GM21360 (cell line): ENCODE results near the gene EPO.

ENCODE experiments used
- ATAC-seq: cut with Tn5 transposase; IDR thresholded peaks from one replicate; pipeline ENCODE4 v1.9.1; 2021; ENCODE audit warnings: mild to moderate bottlenecking, moderate library complexity; ENCODE audit not compliant: unreplicated experiment

The EPO gene

GRCh38 chr7:100682991-100683658, 37.1 kb upstream of the EPO start:
- ATAC-seq: no peak

GRCh38 chr7:100683659-100684533, 36.4 kb upstream of the EPO start:
- no peak for ATAC-seq

GRCh38 chr7:100684534-100685042, 35.7 kb upstream of the EPO start:
- no peak for ATAC-seq

GRCh38 chr7:100685049-100685605, 35.1 kb upstream of the EPO start:
- ATAC-seq: no peak

DNA sequence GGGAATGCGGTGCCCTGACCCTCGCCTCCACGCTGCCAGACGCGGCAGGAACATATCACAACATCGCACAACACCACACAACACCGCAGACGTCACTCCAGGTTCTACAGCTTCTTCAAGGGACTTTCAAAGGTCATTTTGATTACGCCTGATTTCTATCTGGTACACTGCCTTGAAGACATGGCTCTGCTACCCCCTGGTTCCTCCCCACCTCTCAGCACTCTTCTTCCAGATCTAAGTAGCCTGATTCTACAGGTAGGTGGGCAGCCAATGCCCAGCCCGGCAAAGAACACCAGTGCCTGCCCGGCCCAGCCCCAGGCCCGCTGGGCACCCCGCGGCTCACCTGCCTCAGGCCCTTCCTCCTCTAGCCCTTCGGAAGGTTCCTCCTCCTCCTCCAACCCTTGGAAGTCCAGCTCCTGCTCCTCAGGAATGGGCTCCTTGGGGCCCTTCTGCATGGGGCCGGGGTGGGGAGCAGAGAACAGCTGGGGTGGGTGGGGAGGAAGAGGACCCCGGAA, 34.6 kb upstream of the EPO start:
- ATAC-seq: no peak

GRCh38 chr7:100686201-100686821, 34.0 kb upstream of the EPO start:
- no peak for ATAC-seq

GRCh38 chr7:100686822-100687211, 33.5 kb upstream of the EPO start:
- ATAC-seq: no peak

- ATAC-seq: no peak
These were observed 33.0 kb upstream of the EPO start for GRCh38 chr7:100687261-100687660.

DNA sequence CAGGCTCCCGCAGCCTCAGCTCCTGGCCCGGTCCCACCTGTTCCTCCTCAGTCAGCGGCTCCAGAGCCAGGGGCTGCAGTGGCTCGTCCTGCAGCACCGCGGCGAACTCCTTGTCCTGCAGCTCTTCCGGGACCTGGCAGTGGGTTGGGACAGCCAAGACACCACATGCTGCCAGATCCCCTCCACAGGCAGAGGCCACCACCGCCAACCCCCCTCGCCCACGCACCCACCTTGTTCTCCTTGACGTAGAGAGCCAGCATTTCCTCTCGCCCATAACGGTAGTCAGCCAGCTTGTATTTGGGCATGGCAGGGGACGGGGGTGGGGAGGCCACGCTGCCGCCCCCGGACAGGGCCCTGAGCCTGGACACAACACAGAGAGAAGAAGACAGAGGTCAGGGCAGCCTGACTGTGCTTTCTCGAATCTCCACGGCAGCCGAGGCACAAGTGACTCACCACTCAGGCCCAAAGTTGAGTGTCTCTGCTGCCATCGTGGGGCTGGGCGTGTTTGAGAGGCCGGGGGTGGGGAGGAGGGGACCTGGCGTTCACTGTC, 32.4 kb upstream of the EPO start:
- ATAC-seq: no peak

GRCh38 chr7:100688326-100688860, 31.9 kb upstream of the EPO start:
- ATAC-seq: no peak

- no peak for ATAC-seq
These were observed 30.8 kb upstream of the EPO start for GRCh38 chr7:100689230-100690135.

DNA sequence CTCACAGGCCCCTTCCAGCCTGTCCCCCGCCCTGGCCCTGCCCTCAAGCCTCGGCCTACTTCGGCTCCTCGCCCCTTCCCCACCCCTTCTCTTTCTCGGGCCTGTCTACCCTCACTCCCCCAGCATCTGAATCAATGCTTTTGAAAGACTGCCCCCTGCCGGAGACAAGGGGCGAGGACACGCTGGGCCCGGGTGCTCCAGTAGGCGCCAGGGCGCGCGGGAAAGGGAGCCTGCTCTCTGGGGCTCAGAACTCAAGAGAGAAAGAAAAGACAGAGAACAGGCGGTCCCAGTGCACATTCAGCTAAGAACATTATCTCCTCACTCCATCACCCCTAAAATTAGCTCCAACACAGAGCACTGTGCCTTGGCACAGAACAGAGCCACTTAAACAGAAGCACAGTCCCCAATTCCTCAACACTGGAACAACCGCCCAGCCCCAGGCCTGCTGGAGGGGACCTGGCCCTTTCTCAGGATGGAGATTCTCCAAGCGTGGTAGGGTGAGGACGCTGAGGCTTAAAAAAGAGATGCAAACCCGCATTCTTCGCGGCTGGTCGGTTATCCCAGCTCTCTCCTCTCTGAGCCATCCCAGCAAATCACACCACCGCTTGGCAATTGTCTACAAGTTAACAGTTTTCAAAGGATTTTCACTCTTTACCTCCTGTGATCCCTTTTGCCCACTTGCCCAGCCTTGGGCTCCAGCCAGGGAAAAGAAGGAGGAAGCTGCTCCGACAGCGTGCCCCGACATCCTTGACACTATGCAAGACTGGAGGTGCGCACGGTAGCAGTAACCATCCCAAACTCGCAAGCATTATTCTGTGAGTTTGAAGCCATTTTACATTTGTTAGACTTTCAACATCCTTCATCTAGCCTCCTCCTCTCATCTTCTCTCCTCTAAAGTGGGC, 28.3 kb upstream of the EPO start:
- no peak for ATAC-seq

DNA sequence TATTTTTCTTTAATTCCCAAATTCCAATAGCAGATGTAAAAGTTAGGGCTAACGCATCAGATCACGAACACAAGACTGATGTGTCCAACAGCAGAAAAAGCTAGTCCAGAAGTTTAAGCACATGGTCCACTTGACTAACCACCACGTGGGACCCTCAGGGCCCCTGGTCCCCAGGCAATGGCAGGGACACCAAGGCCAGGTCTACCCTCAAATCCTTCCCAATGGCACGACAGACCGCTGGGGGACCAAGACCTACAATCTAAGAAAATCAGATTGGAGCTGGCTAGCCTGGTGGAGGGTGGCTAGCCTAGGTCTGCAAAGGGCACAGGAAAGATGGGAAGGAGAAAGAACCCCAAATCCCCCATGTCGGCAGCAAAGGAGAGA, 27.7 kb upstream of the EPO start:
- no peak for ATAC-seq

DNA sequence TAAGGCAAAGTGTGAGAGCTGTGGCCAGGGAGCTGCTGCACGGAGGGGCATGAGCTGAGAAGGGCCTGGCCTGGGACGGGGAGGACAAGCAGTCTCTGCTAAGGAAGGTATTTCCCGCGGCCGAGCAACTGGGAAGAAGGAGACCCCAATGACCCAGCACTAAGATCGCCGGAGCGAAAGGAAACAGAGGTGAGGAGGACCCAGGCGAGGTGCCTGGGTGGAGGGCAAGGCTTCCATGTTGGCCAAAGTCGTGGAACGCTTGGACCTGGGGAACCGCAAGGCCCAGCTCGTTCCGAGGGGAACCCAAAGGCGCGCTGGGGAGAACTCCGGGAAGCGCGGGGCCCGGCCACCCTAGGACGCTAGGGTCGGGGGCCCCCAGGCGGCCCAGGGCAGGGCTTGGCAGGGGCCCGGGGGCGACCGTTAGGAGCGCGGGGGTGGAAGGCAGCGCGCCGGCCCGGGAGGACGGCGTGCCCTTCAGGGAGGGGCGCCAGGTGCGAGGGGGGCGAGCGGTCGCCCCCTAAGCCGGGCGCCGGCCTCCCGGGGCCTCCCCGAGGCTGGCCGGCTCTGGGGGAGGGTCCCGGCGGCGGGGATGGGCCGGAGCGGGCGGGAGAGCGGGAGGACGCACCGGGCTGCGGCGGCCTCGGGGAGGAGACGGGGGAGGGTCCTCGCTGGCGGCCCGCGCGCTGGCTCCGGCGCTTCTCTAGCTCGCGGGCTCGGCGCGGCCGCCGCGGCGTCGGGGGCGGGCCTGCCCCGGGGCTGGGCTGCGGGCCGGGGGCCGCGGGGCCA, 26.8 kb upstream of the EPO start:
- peak; percentile 25 for ATAC-seq

DNA sequence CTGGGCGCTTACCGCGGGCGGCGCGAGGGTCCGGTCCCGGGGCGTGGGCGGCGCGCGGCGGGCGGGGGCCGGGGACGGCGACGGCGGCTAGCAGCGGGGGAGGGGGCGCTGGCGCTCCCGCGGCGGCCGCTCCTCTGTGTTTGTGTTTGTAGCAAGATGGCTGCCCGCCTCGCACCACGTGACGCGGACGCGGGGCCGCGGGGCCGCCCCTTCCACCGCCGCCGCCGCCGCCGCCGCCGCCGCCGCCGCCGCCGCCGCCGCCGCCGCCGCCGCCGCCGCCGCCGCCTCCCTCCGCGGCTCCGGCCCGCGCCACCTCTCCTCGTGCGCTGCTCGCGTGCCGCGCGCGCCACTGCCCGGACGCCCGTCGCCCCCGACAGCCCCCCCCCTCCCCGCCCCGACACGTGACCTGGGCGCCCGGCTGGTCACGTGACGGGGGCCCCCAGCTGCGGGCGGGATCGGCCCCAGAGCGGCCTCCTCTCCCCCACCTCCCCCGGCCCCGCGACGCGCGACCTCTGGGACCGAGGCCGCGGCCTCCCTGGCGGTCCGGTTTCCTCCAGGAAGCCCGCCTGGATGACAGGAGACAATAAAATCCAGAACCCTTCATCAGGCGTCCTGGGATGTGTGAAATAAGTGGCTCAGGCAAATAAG, 26.0 kb upstream of the EPO start, which contains the start of gene GIGYF1:
Gene GIGYF1, minus strand, starts transcription at position 153 of the 648 bp plus-strand sequence. CDS start 6,012 bp downstream, outside the sequence.
- peak; percentile 40 for ATAC-seq

DNA sequence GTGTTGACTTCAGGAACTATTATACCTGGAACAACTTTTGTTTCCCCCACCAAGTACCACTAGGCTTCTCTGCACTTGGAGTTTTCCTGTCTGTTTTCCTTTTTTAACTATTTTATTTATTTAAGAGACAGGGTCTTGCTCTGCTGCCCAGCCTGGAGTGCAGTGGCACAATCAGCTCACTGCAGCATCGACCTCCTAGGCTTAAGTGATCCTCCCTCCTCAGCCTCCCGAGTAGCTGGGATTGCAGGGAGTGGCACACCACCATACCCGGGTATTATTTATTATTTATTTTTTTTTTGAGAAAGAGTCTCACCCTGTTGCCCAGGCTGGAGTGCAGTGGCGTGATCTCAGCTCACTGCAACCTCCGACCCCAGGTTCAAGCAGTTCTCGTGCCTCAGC, 24.1 kb upstream of the EPO start:
- ATAC-seq: no peak

GRCh38 chr7:100699018-100699417, 21.2 kb upstream of the EPO start:
- no peak for ATAC-seq
